Neural progenitor cell (in vitro differentiated cells): ENCODE results near the gene TRIM73.
"Not testable (repeated sequence)": the region's sequence is repeated elsewhere in the genome, so short reads cannot be mapped to it uniquely, and the experiment has no call there.

Experiments used
- EZH2 ChIP-seq: fragments of 200-600 bp; sonication (generic); IDR thresholded peaks from 2 replicates; pipeline ENCODE4 v1.6.1; 2017; ENCODE audit warnings: antibody characterized with exemption, mild to moderate bottlenecking, moderate library complexity
- EZH2phosphoT487 ChIP-seq: fragments of 200-600 bp; sonication (generic); IDR thresholded peaks from 2 replicates; pipeline ENCODE4 v1.6.1; 2017; ENCODE audit warnings: antibody characterized with exemption
- TF ChIP-seq, protein P1 (sequence below): fragments of 200-600 bp; sonication (generic); IDR thresholded peaks from 2 replicates; pipeline ENCODE4 v1.5.1; 2017; ENCODE audit warnings: antibody characterized with exemption, mild to moderate bottlenecking

DNA sequence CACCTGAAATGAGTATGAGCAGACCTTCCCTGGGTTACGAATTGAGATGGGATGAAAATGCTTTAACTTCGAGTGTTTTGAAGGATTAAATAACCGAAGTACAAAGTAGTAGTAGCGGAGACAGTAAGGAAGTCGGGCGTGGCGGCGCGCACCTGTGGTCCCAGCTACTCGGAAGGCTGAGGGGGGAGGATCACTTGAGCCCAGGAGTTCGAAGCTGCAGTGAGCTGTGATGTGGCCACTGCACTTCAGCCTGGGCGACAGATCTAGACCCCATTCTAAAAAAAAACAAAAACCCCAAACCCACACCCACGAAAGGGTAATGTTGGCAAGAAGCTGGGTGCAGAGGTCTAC, 15.4 kb downstream of the TRIM73 start:
- TF ChIP-seq, protein P1, sequence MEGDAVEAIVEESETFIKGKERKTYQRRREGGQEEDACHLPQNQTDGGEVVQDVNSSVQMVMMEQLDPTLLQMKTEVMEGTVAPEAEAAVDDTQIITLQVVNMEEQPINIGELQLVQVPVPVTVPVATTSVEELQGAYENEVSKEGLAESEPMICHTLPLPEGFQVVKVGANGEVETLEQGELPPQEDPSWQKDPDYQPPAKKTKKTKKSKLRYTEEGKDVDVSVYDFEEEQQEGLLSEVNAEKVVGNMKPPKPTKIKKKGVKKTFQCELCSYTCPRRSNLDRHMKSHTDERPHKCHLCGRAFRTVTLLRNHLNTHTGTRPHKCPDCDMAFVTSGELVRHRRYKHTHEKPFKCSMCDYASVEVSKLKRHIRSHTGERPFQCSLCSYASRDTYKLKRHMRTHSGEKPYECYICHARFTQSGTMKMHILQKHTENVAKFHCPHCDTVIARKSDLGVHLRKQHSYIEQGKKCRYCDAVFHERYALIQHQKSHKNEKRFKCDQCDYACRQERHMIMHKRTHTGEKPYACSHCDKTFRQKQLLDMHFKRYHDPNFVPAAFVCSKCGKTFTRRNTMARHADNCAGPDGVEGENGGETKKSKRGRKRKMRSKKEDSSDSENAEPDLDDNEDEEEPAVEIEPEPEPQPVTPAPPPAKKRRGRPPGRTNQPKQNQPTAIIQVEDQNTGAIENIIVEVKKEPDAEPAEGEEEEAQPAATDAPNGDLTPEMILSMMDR: not testable (repeated sequence)
- not testable (repeated sequence) for TF ChIP-seq EZH2, EZH2phosphoT487
